Tibial artery (tissue), 4 donors: ENCODE results near the gene SIPA1L3.

Experiments
- DNase-seq, 2 donors: peaks; one replicate each; pipeline ENCODE4 v3.0.0-alpha.2; 2019
- H3K27ac ChIP-seq, 2 donors: fragments of 200-600 bp; sonication (generic) in 1 of 2; 1 replicate in 1 of 2; 2 replicates in 1 of 2; pipeline ENCODE4 v1.5.1; 2018 to 2019; ENCODE audit warnings: mild to moderate bottlenecking in 1 of 2
- H3K27me3 ChIP-seq, 2 donors: fragments of 200-600 bp; sonication (generic) in 1 of 2; one replicate each; pipeline versions ENCODE4 v1.5.1 to v1.6.0; 2016 to 2019
- H3K36me3 ChIP-seq, 3 donors: fragments of 200-600 bp; sonication (generic) in 2 of 3; one replicate each; pipeline ENCODE4 v1.5.1; 2016 to 2019; ENCODE audit warnings: mild to moderate bottlenecking in 2 of 3
- H3K4me1 ChIP-seq, 4 donors: fragments of 200-600 bp; sonication (generic) in 2 of 4; 1 replicate in 3 of 4; 2 replicates in 1 of 4; pipeline ENCODE4 v1.5.1; 2016 to 2019
- H3K4me3 ChIP-seq, 2 donors: fragments of 200-600 bp; sonication (generic) in 1 of 2; 1 replicate in 1 of 2; 2 replicates in 1 of 2; pipeline ENCODE4 v1.5.1; 2018 to 2019; ENCODE audit warnings: mild to moderate bottlenecking in 2 of 2
- H3K9me3 ChIP-seq, 3 donors: fragments of 200-600 bp; sonication (generic) in 1 of 3; one replicate each; pipeline ENCODE4 v1.5.1; 2016 to 2019
- CTCF ChIP-seq, 2 experiments: fragments of 200-600 bp in 1 of 2; fragments of 450-650 bp in 1 of 2; IDR thresholded peaks; one replicate each; pipeline ENCODE4 v1.5.1; 2017 to 2019; ENCODE audit warnings: antibody characterized with exemption in 2 of 2, mild to moderate bottlenecking in 1 of 2, moderate library complexity in 1 of 2
- intact Hi-C: fragments of 100-400 bp; cut with DNase I; formaldehyde crosslinking; loops from one replicate; pipeline ENCODE4 v1.15.0; 2023; ENCODE audit warnings: low total_unique reads

SIPA1L3 gene

GRCh38 chr19:38247734-38248268, 340.8 kb downstream of the SIPA1L3 start:
- H3K27me3 ChIP-seq, result no peaks in the 10 kb centered on the region
- TF ChIP-seq CTCF (IDR thresholded peaks at IDR 0.05), result no peak
- intact Hi-C loops, result loop anchor here (5.0 kb wide), 1 partner anchor 140 kb away; the partner anchor contains the start of genes GGN and SPRED3
- peaks cover 0 to 91% (median 63%) of the 10 kb centered on the region in 4 donors for H3K4me1 ChIP-seq
- DNase-seq, result no peak
- peaks cover 4 to 16% (median 8%) of the 10 kb centered on the region in 3 donors for H3K36me3 ChIP-seq
- peak overlapping the region; percentile 95 to 96 for H3K27ac ChIP-seq
- H3K4me3 ChIP-seq, result no peak overlapping the region
- H3K9me3 ChIP-seq, result no peaks in the 10 kb centered on the region

GRCh38 chr19:38248421-38248820, 341.4 kb downstream of the SIPA1L3 start:
- Histone ChIP-seq H3K27ac (peak overlapping the region; percentile 95 to 96), H3K36me3 (peaks cover 4 to 16% (median 8%) of the 10 kb centered on the region in 3 donors), H3K27me3 (no peaks in the 10 kb centered on the region), H3K4me1 (peaks cover 0 to 92% (median 67%) of the 10 kb centered on the region in 4 donors), H3K9me3 (no peaks in the 10 kb centered on the region), H3K4me3 (no peak overlapping the region)
- DNase-seq, result no peak
- intact Hi-C loops, result loop anchor here (5.0 kb wide), 1 partner anchor 139 kb away; the partner anchor contains the start of genes GGN and SPRED3
- no peak for TF ChIP-seq CTCF (IDR thresholded peaks at IDR 0.05)

- H3K27me3 ChIP-seq, result no peaks in the 10 kb centered on the region
- peak overlapping the region; percentile 95 to 96 for H3K27ac ChIP-seq
- DNase-seq, result no peak
- peak overlapping the region; percentile 79 to 94 for H3K4me3 ChIP-seq
- intact Hi-C loops, result no loop called here
- no peak for TF ChIP-seq CTCF (IDR thresholded peaks at IDR 0.05)
- H3K9me3 ChIP-seq, result no peaks in the 10 kb centered on the region
- peaks cover 4 to 29% (median 8%) of the 10 kb centered on the region in 3 donors for H3K36me3 ChIP-seq
- H3K4me1 ChIP-seq, result peaks cover 0 to 86% (median 57%) of the 10 kb centered on the region in 4 donors
Observed at GRCh38 chr19:38250428-38250820, 343.4 kb downstream of the SIPA1L3 start.

- Histone ChIP-seq H3K4me3 (peak overlapping the region; percentile 79 to 94), H3K36me3 (peaks cover 4 to 29% (median 8%) of the 10 kb centered on the region in 3 donors), H3K9me3 (no peaks in the 10 kb centered on the region), H3K27me3 (no peaks in the 10 kb centered on the region), H3K4me1 (peaks cover 0 to 80% (median 54%) of the 10 kb centered on the region in 4 donors), H3K27ac (peak overlapping the region; percentile 95 to 96)
- peak; percentile 64 to 93 for DNase-seq
- TF ChIP-seq CTCF (IDR thresholded peaks at IDR 0.05), result no peak
- intact Hi-C loops, result no loop called here
Observed at GRCh38 chr19:38250821-38251563, 344.0 kb downstream of the SIPA1L3 start.

GRCh38 chr19:38251564-38252051, 344.6 kb downstream of the SIPA1L3 start:
- H3K27ac ChIP-seq, result peak overlapping the region; percentile 95 to 96
- H3K9me3 ChIP-seq, result no peaks in the 10 kb centered on the region
- peaks cover 0 to 75% (median 52%) of the 10 kb centered on the region in 4 donors for H3K4me1 ChIP-seq
- intact Hi-C loops, result no loop called here
- TF ChIP-seq CTCF (IDR thresholded peaks at IDR 0.05), result no peak
- H3K27me3 ChIP-seq, result no peaks in the 10 kb centered on the region
- DNase-seq, result peak; percentile 73 to 94
- peaks cover 4 to 29% (median 8%) of the 10 kb centered on the region in 3 donors for H3K36me3 ChIP-seq
- peak overlapping the region; percentile 79 to 94 for H3K4me3 ChIP-seq
